HG03103 (cell line): ENCODE measurements around the gene STAG2.

Experiments used
- ATAC-seq: cut with Tn5 transposase; IDR thresholded peaks from one replicate; pipeline ENCODE4 v1.9.1; 2021; ENCODE audit warnings: low read depth; ENCODE audit not compliant: unreplicated experiment

STAG2 gene

DNA sequence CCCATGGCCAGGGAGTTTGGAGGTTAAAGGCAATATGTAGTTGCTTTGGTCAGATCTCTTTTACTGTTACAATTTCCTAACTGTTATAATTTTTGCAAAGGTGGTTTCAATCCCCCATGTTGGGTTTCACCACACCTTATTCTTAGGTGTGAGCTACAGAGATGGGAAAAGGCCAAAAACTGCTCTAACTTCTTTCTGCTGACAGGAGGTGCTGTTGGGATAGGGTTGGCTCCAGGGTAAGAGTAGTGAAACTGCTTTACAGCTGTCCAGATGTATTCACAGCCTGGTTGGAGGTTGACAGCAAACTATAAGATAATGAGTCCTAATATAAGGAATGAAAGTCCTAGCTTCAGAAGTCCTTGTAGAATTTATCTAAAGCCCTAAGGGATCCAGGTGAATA, 189.7 kb downstream of the STAG2 start:
- ATAC-seq = no peak
